IMR-90 (cell line): ENCODE measurements around the gene UGT1A7. TPM values are rescaled to one million over a fixed set of nuclear protein-coding genes. Genes with fewer than 3 reads are reported as not detected.
A peak's percentile ranks its signal among the peaks of the same experiment; 100 is the strongest.

Source experiments
- ATAC-seq: fragments of 200-7000 bp; cut with Tn5 transposase; 2 replicates; pipeline ENCODE4 v1.9.1; 2020; ENCODE audit warnings: low read depth, mild to moderate bottlenecking, moderate library complexity
- BruUV-seq: library from RNA; stranded (reverse); fragments of 400-500 nt; replicated peaks from 2 replicates; lab custom pipeline; 2021; lab: Mats Ljungman, UMichigan
- CTCF ChIA-PET: fragments of 300-600 bp; formaldehyde crosslinking; extraction: SDS; loops from one replicate; lab custom pipeline; 2021; ENCODE audit warnings: antibody characterized with exemption; lab: Yijun Ruan, JAX
- POLR2A ChIA-PET: fragments of 300-600 bp; sonication (Branson Sonifier 250); formaldehyde crosslinking; loops from one replicate; lab custom pipeline; 2022; ENCODE audit warnings: antibody characterized with exemption; ENCODE audit not compliant: unreplicated experiment; lab: Charles Lee
- DNase-seq: peaks from one replicate; pipeline ENCODE4 v3.0.0; 2013
- H2AFZ ChIP-seq: replicated peaks from 2 replicates; pipeline ENCODE3; 2013; ENCODE audit warnings: low read length, mild to moderate bottlenecking; ENCODE audit not compliant: poor library complexity
- H2AK5ac ChIP-seq: 2 replicates; pipeline ENCODE4 v1.6.1; 2013; ENCODE audit warnings: low read depth, low read length, inconsistent platforms
- H2AK9ac ChIP-seq: replicated peaks from 2 replicates; pipeline ENCODE3; 2013; ENCODE audit warnings: mild to moderate bottlenecking, low read depth, low read length, moderate library complexity; ENCODE audit not compliant: poor library complexity
- H2BK120ac ChIP-seq: 2 replicates; pipeline ENCODE4 v1.6.1; 2013; ENCODE audit warnings: low read depth, low read length, inconsistent platforms
- H2BK15ac ChIP-seq: 3 replicates; pipeline ENCODE4 v1.6.1; 2013; ENCODE audit warnings: low read depth, low read length, inconsistent platforms
- H2BK20ac ChIP-seq: 2 replicates; pipeline ENCODE4 v1.6.1; 2013; ENCODE audit warnings: low read depth, mild to moderate bottlenecking, inconsistent platforms, low read length, moderate library complexity
- H2BK5ac ChIP-seq: 2 replicates; pipeline ENCODE4 v1.6.1; 2013; ENCODE audit warnings: mild to moderate bottlenecking, low read depth, low read length, inconsistent platforms; ENCODE audit not compliant: poor library complexity, severe bottlenecking
- H3K14ac ChIP-seq: replicated peaks from 2 replicates; pipeline ENCODE4 v1.6.1; 2013; ENCODE audit warnings: low read depth, low read length, inconsistent platforms
- H3K18ac ChIP-seq: 2 replicates; pipeline ENCODE4 v1.6.1; 2013; ENCODE audit warnings: low read depth, low read length, control low read depth
- H3K23ac ChIP-seq: 2 replicates; pipeline ENCODE4 v1.6.1; 2013; ENCODE audit warnings: low read depth, low read length, inconsistent platforms
- H3K27ac ChIP-seq: 2 replicates; pipeline ENCODE4 v1.5.1; 2013; ENCODE audit warnings: mild to moderate bottlenecking, control low read depth, low read length; ENCODE audit not compliant: insufficient read depth
- H3K27me3 ChIP-seq: 2 replicates; pipeline ENCODE4 v1.6.1; 2013; ENCODE audit warnings: low read length; ENCODE audit not compliant: control insufficient read depth, insufficient read depth
- H3K36me3 ChIP-seq: 2 replicates; pipeline ENCODE4 v1.6.1; 2013; ENCODE audit warnings: low read length, mixed read lengths; ENCODE audit not compliant: control insufficient read depth, insufficient read depth
- H3K4ac ChIP-seq: 2 replicates; pipeline ENCODE4 v1.6.1; 2013; ENCODE audit warnings: low read depth, low read length, inconsistent platforms
- H3K4me1 ChIP-seq: 2 replicates; pipeline ENCODE4 v1.6.1; 2013; ENCODE audit warnings: low read length, mixed read lengths; ENCODE audit not compliant: control insufficient read depth, insufficient read depth
- H3K4me2 ChIP-seq: 2 replicates; pipeline ENCODE4 v1.6.1; 2013; ENCODE audit warnings: low read depth, mild to moderate bottlenecking, control low read depth, low read length, moderate library complexity
- H3K4me3 ChIP-seq: 2 replicates; pipeline ENCODE4 v1.5.1; 2013; ENCODE audit warnings: low read depth, mild to moderate bottlenecking, control low read depth, low read length, moderate library complexity; ENCODE audit not compliant: insufficient read depth
- H3K56ac ChIP-seq: 2 replicates; pipeline ENCODE4 v1.6.1; 2013; ENCODE audit warnings: low read length, inconsistent platforms; ENCODE audit not compliant: insufficient read depth; ENCODE audit errors: extremely low read depth
- H3K79me1 ChIP-seq, 2 experiments: 2 replicates each; pipeline ENCODE4 v1.6.1; 2013; ENCODE audit warnings: low read length in 2 of 2, inconsistent platforms in 1 of 2, low read depth in 1 of 2
- H3K9ac ChIP-seq: 2 replicates; pipeline ENCODE4 v1.6.1; 2013; ENCODE audit warnings: low read depth, low read length, control low read depth
- H3K9me1 ChIP-seq: 2 replicates; pipeline ENCODE4 v1.6.1; 2013; ENCODE audit warnings: low read length, inconsistent platforms; ENCODE audit not compliant: insufficient read depth
- H3K9me3 ChIP-seq: 2 replicates; pipeline ENCODE4 v1.6.1; 2013; ENCODE audit warnings: low read length; ENCODE audit not compliant: control insufficient read depth, insufficient read depth
- H4K20me1 ChIP-seq: 2 replicates; pipeline ENCODE4 v1.6.1; 2013; ENCODE audit warnings: low read length, inconsistent platforms; ENCODE audit not compliant: insufficient read depth
- H4K5ac ChIP-seq: 2 replicates; pipeline ENCODE4 v1.6.1; 2013; ENCODE audit warnings: mild to moderate bottlenecking, low read depth, low read length, control low read depth
- H4K8ac ChIP-seq, 2 experiments: 2 replicates each; pipeline ENCODE4 v1.6.1; 2013; ENCODE audit warnings: low read depth in 2 of 2, low read length in 2 of 2, control low read depth in 1 of 2, inconsistent platforms in 1 of 2
- H4K91ac ChIP-seq: 2 replicates; pipeline ENCODE4 v1.6.1; 2013; ENCODE audit warnings: low read depth, low read length, inconsistent platforms; ENCODE audit not compliant: insufficient read depth
- BHLHE40 ChIP-seq: fragments of 150-350 bp; IDR thresholded peaks from 2 replicates; pipeline ENCODE4 v1.6.1; 2016; ENCODE audit warnings: mild to moderate bottlenecking, low read depth, low read length
- CEBPB ChIP-seq: IDR thresholded peaks from 2 replicates; pipeline ENCODE4 v1.6.1; 2012; ENCODE audit warnings: low read depth, low read length, improper control_type of control experiment
- CHD1 ChIP-seq: IDR thresholded peaks from 2 replicates; pipeline ENCODE4 v1.6.1; 2012; ENCODE audit warnings: low read depth, low read length, improper control_type of control experiment
- FOS ChIP-seq: fragments of 150-350 bp; IDR thresholded peaks from 2 replicates; pipeline ENCODE4 v1.6.1; 2016; ENCODE audit warnings: low read depth, low read length
- MAFK ChIP-seq: IDR thresholded peaks from 2 replicates; pipeline ENCODE4 v1.6.1; 2012; ENCODE audit warnings: low read depth, low read length, improper control_type of control experiment
- MAZ ChIP-seq: IDR thresholded peaks from 2 replicates; pipeline ENCODE4 v1.6.1; 2012; ENCODE audit warnings: low read depth, mild to moderate bottlenecking, low read length, improper control_type of control experiment, moderate library complexity, borderline replicate concordance
- MXI1 ChIP-seq: IDR thresholded peaks from 2 replicates; pipeline ENCODE4 v1.6.1; 2012; ENCODE audit warnings: low read depth, mild to moderate bottlenecking, low read length, moderate library complexity, borderline replicate concordance
- NFE2L2 ChIP-seq: fragments of 150-350 bp; IDR thresholded peaks from 2 replicates; pipeline ENCODE4 v1.6.1; 2016; ENCODE audit warnings: low read depth, mild to moderate bottlenecking, low read length
- POLR2A ChIP-seq: IDR thresholded peaks from 2 replicates; pipeline ENCODE4 v1.6.1; 2012; ENCODE audit warnings: mild to moderate bottlenecking, low read depth, low read length
- RAD21 ChIP-seq: IDR thresholded peaks from 2 replicates; pipeline ENCODE4 v1.6.1; 2012; ENCODE audit warnings: low read length, improper control_type of control experiment
- RCOR1 ChIP-seq: IDR thresholded peaks from 2 replicates; pipeline ENCODE4 v1.6.1; 2012; ENCODE audit warnings: mild to moderate bottlenecking, low read length, improper control_type of control experiment; ENCODE audit not compliant: insufficient replicate concordance
- RFX5 ChIP-seq: IDR thresholded peaks from 2 replicates; pipeline ENCODE4 v1.8.0; 2012; ENCODE audit warnings: low read depth, mild to moderate bottlenecking, low read length, moderate library complexity
- SMC3 ChIP-seq: fragments of 150-350 bp; IDR thresholded peaks from 2 replicates; pipeline ENCODE4 v1.6.1; 2016; ENCODE audit warnings: low read depth, mild to moderate bottlenecking, antibody characterized with exemption, low read length, moderate library complexity
- WGBS, 2 experiments: methylation state at CpG; one replicate each; pipeline versions ENCODE4 v1.1.5 to v1.1.7; 2013; ENCODE audit warnings: missing lambda C conversion rate in 2 of 2; ENCODE audit not compliant: insufficient read length in 1 of 2; ENCODE audit errors: extremely low coverage in 2 of 2; 5-methylcytosine and 5-hydroxymethylcytosine counted together
- dilution Hi-C: fragments of 300-500 bp; cut with HindIII; formaldehyde crosslinking; loops from one replicate; pipeline ENCODE4 v1.14.3; 2018; ENCODE audit warnings: low sequenced_read_pairs; ENCODE audit not compliant: unreplicated experiment
- in situ Hi-C: fragments of 300-500 bp; cut with MboI; formaldehyde crosslinking; loops from 3 replicates; pipeline ENCODE4 v1.14.3; 2019; ENCODE audit warnings: low sequenced_read_pairs, inconsistent platforms, mixed read lengths
- intact Hi-C: fragments of 100-400 bp; cut with micrococcal nuclease; formaldehyde crosslinking; loops from 2 replicates; pipeline ENCODE4 v1.10.0; 2022
- polyA plus RNA-seq, 3 experiments: library from polyadenylated mRNA; depleted of rRNA; stranded (reverse); fragments of >200 nt; gene quantifications; 2 replicates each; pipeline ENCODE4 v1.2.3, GENCODE V29; 2012; ENCODE audit warnings: low replicate concordance in 1 of 3
- total RNA-seq: library from RNA; depleted of rRNA; stranded (reverse); fragments of >200 nt; gene quantifications from 2 replicates; pipeline ENCODE4 v1.2.3, GENCODE V29; 2012
- TF ChIP-seq, protein P1 (sequence below): conservative IDR thresholded peaks from 2 replicates; pipeline ENCODE4 v1.5.1; 2012; ENCODE audit warnings: mild to moderate bottlenecking, low read depth, low read length, improper control_type of control experiment
- TF ChIP-seq, protein P2 (sequence below): fragments of 150-350 bp; IDR thresholded peaks from 2 replicates; pipeline ENCODE4 v1.6.1; 2017; ENCODE audit warnings: mild to moderate bottlenecking, antibody characterized with exemption, low read length, low read depth
- TF ChIP-seq, protein P3 (sequence below): fragments of 150-350 bp; IDR thresholded peaks from 2 replicates; pipeline ENCODE4 v1.6.1; 2016; ENCODE audit warnings: low read depth, mild to moderate bottlenecking, low read length, moderate library complexity, borderline replicate concordance

Gene UGT1A7
- total and polyA plus RNA-seq, 2 of the 4 experiments (the other 2 are of a cell fraction): not detected

DNA sequence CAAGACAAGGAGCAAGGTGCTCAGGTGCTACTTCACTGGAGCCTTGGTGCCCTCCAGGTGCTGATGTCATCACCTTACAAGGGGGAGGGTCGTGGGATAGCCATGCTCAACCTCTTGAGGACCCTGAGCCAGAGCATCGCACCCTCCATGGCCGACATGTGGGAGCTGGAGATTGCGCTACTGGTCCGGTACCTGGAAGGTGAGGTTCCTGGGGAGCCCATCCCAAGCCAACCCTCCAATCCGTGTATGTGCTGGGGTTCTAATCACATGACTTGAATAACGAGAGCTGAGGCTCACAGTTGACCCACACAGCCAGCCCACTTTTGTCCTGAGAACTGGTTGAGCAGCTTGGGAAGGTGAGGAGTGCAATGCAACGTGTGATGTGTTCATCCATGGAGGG lies 122.3 kb downstream of the UGT1A7 start:
- H3K9me1 ChIP-seq: no peaks in the 10 kb centered on the region
- peak overlapping the region; percentile 32 for H2AFZ ChIP-seq
- CTCF ChIA-PET: no interaction called here
- TF ChIP-seq RCOR1 (no peak), NFE2L2 (no peak), MXI1 (no peak), MAZ (no peak), MAFK (no peak), CEBPB (no peak), RAD21 (no peak), SMC3 (no peak), RFX5 (no peak), POLR2A (no peak), BHLHE40 (no peak), FOS (no peak), CHD1 (no peak)
- TF ChIP-seq, protein P1, sequence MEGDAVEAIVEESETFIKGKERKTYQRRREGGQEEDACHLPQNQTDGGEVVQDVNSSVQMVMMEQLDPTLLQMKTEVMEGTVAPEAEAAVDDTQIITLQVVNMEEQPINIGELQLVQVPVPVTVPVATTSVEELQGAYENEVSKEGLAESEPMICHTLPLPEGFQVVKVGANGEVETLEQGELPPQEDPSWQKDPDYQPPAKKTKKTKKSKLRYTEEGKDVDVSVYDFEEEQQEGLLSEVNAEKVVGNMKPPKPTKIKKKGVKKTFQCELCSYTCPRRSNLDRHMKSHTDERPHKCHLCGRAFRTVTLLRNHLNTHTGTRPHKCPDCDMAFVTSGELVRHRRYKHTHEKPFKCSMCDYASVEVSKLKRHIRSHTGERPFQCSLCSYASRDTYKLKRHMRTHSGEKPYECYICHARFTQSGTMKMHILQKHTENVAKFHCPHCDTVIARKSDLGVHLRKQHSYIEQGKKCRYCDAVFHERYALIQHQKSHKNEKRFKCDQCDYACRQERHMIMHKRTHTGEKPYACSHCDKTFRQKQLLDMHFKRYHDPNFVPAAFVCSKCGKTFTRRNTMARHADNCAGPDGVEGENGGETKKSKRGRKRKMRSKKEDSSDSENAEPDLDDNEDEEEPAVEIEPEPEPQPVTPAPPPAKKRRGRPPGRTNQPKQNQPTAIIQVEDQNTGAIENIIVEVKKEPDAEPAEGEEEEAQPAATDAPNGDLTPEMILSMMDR: no peak
- TF ChIP-seq, protein P2, sequence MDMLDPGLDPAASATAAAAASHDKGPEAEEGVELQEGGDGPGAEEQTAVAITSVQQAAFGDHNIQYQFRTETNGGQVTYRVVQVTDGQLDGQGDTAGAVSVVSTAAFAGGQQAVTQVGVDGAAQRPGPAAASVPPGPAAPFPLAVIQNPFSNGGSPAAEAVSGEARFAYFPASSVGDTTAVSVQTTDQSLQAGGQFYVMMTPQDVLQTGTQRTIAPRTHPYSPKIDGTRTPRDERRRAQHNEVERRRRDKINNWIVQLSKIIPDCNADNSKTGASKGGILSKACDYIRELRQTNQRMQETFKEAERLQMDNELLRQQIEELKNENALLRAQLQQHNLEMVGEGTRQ: no peak
- TF ChIP-seq, protein P3, sequence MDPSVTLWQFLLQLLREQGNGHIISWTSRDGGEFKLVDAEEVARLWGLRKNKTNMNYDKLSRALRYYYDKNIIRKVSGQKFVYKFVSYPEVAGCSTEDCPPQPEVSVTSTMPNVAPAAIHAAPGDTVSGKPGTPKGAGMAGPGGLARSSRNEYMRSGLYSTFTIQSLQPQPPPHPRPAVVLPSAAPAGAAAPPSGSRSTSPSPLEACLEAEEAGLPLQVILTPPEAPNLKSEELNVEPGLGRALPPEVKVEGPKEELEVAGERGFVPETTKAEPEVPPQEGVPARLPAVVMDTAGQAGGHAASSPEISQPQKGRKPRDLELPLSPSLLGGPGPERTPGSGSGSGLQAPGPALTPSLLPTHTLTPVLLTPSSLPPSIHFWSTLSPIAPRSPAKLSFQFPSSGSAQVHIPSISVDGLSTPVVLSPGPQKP: no peak
- H4K91ac ChIP-seq: no peak overlapping the region
- WGBS, 2 experiments: no CpG with 5 or more reads among the region's 8 CpGs
- H3K56ac ChIP-seq: no peak overlapping the region
- ATAC-seq: no peak
- no peak overlapping the region for H3K14ac ChIP-seq
- no peak overlapping the region for H4K5ac ChIP-seq
- H3K4me3 ChIP-seq: no peak overlapping the region
- POLR2A ChIA-PET: no interaction called here
- no peak overlapping the region for H2BK120ac ChIP-seq
- no peak overlapping the region for H3K4me2 ChIP-seq
- H3K4me1 ChIP-seq: no peaks in the 10 kb centered on the region
- H2BK20ac ChIP-seq: no peak overlapping the region
- no peak for DNase-seq
- H3K9ac ChIP-seq: no peak overlapping the region
- no peaks in the 10 kb centered on the region; the same call in 1 of the 2 replicates for H3K9me3 ChIP-seq
- H2BK15ac ChIP-seq: no peak overlapping the region
- H2BK5ac ChIP-seq: no peak overlapping the region
- no peak overlapping the region for H2AK9ac ChIP-seq
- H3K27ac ChIP-seq: no peak overlapping the region
- no peaks in the 10 kb centered on the region for H4K20me1 ChIP-seq
- no peak overlapping the region for H3K23ac ChIP-seq
- H3K18ac ChIP-seq: no peak overlapping the region
- H3K79me1 ChIP-seq: no peaks in the 10 kb centered on the region
- peaks cover 34% of the 10 kb centered on the region for H3K27me3 ChIP-seq
- no TSS peak for BruUV-seq
- H3K4ac ChIP-seq: no peak overlapping the region
- in situ Hi-C loops (no loop called here), intact Hi-C loops (no loop called here), dilution Hi-C loops (no loop called here)
- no peak overlapping the region for H2AK5ac ChIP-seq
- H4K8ac ChIP-seq: no peak overlapping the region
- no peaks in the 10 kb centered on the region for H3K36me3 ChIP-seq
